ENCODE measurements around the gene BTNL9.
"Not testable (repeated sequence)": the region's sequence is repeated elsewhere in the genome, so short reads cannot be mapped to it uniquely, and the experiment has no call there.

BTNL9 gene

DNA sequence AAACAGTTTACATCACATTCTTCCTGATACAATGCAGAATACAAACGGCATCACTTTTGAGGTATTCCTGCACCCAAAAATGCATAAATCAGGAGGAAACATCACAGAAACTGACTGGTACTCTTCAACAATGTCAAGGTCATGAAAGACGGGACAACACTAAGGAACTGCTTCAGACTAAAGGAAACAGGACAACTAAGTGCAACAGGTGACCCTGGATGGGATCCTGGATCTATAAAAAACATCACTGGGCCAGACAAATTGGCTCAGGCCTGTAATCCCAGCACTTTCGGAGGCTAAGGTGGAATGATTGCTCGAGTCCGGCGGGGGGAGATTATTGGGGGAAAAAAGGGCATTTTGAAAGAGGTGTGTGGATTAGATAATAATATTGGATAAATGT lies 22.6 kb downstream of the BTNL9 start:
- DNase-seq: no peak

DNA sequence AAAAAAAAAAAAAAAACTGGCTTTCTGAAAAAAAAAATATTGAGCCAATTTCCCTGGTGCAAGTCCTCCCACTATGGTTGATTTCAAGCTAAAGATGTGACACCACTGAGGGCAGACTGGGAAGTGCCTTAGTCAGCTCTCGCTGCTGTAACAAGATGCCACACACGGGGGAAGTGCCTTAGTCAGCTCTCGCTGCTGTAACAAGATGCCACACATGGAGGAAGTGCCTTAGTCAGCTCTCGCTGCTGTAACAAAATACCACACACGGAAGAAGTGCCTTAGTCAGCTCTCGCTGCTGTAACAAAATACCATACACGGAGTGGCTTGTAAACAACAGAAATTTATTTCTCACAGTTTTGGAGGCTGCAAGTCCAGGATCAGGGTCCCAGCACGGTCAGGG lies 23.4 kb downstream of the BTNL9 start:
- DNase-seq: no peak

DNA sequence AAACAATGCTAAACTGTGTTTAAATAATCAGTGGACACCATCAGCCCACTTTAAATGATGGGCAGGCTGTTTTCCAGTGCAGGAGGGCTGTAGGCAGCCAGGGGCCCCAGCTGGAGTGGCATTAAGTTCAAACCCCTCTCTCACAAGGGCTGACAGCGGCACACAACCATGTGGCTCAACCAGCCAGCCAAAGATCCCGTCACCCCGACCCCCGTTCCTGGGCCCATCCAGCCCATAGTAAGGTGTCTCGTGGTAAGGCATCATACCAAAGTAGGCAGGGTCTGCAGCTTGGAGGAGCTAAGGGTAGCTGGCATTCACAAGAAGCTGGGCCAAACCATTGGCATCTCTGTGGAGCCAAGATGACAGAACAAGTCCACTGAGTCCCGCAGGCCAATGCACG lies 24.9 kb downstream of the BTNL9 start:
- no peak for DNase-seq

DNA sequence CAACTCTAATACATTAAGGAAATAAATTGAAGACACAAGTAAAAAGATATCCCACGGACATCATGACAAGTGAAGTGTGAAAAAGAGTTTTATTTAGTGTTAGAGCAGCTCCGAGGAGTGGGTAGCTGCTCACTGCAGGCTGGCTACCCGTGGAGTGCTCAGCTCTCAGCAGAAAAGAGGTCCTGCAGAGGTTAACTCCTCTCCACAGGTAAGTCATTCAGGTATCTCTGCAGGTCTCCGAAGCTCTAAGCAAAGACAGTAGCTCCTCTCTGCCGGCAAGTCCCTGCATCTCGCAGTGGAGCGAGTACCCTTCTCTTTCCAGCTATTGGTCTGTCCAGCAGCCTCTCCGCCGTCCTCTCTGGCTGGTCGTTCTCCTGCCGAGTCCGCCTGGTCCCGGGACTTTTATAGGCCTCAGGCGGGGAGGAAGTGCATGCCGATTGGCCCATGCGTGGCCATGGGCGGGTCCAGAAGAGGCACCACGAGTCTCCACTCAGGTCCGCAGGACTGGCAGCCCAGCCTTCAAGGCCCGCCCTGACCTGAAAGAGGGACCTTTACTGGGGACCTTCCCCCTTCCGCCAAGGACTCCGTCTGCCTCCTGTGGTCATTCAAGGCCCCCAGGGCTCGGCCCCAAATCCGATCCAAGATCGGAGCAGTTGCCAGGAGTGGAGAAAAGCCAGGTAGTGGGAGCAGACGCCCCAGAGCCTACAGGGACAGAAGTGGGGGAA lies 29.9 kb downstream of the BTNL9 start:
- no peak for DNase-seq

DNA sequence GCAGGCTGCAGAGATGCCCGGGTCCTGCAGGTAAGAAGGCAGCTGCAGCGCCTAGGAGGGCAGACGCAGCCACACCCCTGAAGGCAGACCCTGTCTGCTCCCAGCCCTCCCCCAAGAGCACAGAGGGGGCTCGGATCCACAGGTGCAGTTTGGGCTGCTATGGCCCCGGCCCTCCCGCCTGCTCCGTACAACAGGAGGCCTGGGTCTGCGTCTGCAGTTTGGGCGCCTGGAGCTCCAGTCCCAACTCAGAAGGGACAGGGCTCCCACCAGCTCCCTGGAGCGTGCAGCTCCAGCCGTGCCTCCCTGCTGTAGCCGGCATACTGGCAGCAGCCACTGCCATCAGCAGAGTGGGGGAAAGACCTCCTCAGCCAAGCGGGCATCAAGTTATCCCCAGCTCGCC lies 30.5 kb downstream of the BTNL9 start:
- no peak for DNase-seq

DNA sequence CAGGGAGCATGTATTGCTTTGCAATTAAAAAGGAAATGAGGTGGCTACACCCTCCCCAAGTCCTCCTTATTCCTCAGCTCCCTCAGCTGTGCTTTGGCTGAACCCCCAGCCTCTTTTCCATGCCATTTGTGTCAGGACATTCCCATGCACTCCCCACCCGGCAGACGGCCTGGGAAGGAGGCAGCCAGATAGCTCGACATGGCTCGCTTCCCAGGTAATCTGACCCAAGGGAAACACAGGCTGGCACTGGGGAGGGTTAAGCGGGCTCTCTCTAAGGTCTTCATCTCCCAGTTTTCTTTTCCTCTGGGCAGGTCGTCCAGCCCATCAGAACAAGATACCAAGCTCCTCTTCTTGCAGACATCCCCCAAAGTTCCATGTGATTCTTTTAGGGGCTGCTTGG lies 31.2 kb downstream of the BTNL9 start:
- no peak for DNase-seq

GRCh38 chr5:181076920-181077319 lies 36.9 kb downstream of the BTNL9 start:
- DNase-seq: no peak

- DNase-seq: no peak
Measured at GRCh38 chr5:181081989-181082388, 41.9 kb downstream of the BTNL9 start.

DNA sequence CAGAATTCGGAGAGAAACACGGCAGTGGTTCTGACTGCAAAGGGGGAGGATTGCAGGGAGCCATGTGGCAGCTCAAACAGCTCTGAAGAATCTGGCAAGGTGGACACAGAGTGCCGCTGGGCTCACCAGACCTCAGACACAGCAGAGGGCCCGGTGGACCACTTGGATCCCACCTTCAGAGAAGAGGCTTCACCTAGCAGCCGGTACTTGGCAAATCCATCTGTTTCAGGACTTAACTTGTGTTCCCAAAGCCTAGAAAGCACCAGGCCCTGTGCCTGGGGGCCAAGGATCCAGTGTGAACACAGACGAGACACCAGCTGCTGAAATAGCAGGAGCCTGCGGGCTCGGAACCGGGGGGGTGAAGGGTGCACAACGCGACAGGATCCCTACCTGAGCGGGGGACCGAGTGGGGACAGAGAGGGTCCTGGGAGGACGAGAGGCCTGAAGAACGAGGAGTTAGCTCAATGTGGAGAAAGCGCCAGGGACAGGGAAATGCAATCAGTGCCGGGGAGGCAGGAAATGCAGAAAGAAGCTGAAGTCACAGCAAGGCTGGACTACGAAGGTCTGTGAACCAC lies 44.6 kb downstream of the BTNL9 start:
- DNase-seq: no peak

- DNase-seq: no peak
Measured at GRCh38 chr5:181086026-181086883, 46.2 kb downstream of the BTNL9 start.

GRCh38 chr5:181086884-181087205 lies 46.8 kb downstream of the BTNL9 start:
- no peak for DNase-seq

DNA sequence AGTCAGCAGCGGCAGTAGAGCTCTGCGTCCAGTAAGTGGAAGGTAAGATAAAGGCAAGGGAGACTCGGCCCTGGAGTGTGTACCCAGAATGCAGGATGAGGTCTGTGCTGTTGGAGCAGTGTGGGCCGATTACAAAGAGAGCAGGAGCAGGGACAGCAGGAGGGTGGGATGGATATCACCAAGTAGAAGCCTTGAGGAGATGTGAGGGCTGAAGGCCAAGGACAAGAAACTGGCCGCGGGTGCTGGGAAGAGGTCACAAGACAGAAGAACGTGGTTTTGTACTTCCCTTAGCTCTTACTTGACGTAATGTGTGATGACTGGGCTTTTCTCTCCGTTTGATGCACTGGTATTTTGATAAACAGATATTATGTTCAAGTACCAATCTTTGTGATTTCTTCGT lies 47.2 kb downstream of the BTNL9 start:
- DNase-seq: no peak

DNA sequence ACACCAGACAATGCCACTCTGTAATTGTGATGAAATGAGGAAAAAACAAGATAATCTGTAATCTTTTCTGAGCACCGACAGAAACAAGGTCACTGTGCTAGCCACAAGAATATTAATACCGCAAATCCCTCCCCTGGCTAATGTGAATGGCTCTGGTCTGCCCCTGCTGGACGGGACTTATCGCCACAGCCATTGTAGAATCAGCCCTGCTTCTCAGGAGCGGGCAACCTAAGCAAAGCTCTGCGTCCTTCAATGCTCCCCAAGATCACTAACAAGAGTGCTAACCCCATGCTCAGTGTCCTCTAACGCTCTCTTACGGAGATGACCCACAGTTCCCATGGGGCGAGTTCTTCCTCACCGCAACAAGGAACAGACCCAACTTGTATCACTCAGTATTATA lies 48.2 kb downstream of the BTNL9 start:
- DNase-seq: no peak

DNA sequence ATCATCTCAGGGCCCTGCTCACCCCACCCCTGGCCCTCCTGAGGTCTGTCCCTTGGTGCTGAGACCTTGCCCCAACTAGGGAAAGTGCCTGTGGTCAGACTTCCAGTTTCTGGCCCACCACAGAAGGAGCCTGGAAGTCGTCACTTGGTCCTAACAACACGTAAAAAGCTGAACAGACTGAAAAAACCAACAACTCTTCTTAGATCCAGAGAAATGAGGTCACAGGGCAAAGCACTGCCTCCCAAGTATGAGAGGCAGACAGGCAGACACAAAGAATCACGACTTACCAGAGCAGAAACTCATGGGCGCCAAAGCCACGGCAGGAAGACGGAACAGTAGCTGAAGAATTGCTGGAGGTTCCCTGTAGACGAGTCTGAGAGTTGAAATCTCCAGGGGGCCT lies 52.4 kb downstream of the BTNL9 start:
- no peak for DNase-seq

DNA sequence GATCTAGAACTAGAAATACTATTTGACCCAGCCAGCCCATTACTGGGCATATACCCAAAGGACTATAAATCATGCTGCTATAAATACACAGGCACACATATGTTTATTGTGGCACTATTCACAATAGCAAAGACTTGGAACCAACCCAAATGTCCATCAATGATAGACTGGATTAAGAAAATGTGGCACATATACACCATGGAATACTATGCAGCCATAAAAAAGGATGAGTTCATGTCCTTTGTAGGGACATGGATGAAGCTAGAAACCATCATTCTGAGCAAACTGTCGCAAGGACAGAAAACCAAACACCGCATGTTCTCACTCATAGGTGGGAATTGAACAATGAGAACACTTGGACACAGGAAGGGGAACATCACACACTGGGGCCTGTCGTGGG lies 55.1 kb downstream of the BTNL9 start:
- DNase-seq: not testable (repeated sequence)

GRCh38 chr5:181096721-181097382 lies 56.8 kb downstream of the BTNL9 start:
- not testable (repeated sequence) for DNase-seq

DNA sequence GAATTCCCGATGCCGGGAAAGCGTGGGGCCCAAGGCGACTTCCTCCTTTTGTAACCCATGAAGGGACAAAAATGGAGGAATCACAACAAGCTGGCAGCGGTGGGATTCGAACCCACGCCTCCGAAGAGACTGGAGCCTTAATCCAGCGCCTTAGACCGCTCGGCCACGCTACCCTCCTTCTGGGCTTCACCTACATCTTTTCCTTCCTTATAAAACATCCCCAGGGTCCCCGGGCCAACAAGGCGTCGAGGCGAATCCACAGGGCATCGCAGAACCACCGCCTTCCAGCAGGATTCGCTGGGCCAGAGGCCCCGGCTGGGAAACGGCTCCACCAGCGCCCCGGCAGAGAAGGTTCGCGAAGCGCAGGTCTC lies 57.3 kb downstream of the BTNL9 start:
- not testable (repeated sequence) for DNase-seq

DNA sequence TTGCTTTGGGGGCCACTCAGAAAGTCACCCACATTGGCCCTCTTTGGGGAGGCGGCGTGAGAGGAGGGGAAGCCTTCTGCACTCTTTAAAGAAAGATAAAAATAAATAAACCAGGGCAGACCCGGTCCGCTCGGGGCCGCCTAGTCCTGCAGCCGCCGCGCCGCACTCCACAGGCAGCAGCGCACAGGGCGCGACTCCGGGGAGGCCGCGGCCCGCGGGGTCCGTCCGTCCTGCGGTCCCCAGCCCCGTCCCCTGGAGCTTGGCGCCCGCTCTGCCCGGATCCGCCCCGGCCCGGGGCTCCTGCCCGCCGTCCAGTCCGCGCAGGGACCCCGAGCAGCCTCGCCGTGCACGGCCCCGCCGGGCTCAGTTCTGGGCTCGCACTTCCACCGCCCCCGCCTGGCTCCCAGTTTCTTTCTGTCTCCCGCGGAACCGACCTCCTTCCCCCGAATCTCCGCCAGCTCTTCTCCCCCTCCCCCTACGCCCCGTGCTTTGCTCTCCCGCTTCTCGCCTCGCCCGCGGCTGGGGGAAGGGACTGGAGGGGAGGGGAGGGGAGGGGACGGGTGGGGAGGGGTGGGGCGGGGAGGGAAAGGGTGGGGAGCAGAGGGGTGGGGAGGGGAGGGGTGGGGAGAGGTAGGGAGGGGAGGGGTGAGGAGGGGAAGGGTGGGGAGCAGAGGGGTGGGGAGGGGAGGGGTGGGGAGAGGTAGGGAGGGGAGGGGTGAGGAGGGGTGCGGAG lies 57.9 kb downstream of the BTNL9 start:
- DNase-seq: not testable (repeated sequence)

- DNase-seq: no peak
Measured at GRCh38 chr5:181098762-181099601, 58.9 kb downstream of the BTNL9 start.

DNA sequence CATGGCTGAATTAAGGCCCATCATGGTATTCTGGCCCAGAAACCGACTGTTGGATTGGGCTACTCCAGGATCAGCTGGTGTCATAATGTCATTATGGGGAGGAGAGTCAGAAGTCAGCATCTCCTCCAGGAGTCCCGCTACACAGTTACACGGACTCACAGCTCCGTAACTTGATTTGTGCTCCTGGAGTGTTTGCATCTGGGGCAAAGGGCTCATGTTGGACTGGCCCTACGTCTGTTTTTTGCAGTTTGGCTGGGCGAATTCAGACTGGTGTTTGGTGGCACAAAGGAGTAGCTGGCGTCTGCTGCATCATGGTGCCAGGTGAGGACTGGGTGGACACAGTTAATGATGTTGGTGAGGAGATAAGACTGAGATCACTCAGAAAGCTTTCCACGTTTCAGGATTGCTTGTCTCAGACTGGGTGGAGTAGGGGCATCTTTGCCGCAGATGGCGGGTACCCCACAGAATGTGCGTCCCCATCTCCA lies 59.6 kb downstream of the BTNL9 start:
- no peak for DNase-seq

DNA sequence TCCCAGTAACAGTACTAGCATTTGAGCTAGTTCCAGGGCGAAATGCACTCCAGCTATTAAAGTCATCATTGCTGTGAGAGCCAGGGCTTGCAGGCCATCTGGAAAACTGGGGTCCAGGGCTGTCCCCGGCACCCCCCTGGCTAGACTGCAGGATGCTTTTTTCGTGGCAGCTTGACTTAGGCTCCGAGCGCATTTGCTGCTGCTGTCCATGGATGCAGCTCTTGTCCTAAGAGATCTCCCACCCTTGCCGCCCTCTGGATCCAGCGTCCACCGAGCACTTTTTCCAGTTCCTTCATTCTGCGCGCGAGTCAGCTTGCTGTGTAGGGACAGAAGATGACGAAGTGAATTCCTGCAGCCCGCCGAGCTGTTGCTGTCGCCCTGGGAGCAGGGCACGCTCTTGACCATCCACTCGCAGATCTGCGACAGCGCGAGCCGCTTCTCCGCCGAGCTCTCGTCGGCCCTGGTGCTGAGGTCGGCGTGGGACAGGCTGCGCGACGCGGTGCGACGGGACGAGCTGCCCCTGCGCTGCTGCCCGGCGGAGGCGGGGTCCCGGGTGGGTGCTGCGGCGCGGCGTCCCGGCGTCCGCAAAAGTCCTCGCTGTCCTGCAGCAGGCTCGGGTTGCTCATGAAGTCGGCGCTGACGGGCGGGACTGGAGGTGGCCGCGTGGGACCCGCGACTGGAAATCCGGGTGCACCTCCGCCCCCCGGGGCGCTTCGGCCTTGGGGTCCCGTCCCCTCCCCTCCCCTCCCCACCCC lies 60.2 kb downstream of the BTNL9 start:
- no peak for DNase-seq
